HG02885 (cell line): ENCODE results near the gene LST1.
"Not testable (repeated sequence)": the region's sequence is repeated elsewhere in the genome, so short reads cannot be mapped to it uniquely, and the experiment has no call there.

Source experiments
- ATAC-seq: cut with Tn5 transposase; IDR thresholded peaks from one replicate; pipeline ENCODE4 v1.9.1; 2021; ENCODE audit warnings: mild to moderate bottlenecking; ENCODE audit not compliant: unreplicated experiment, poor library complexity

Gene LST1

GRCh38 chr6:31579546-31580437 lies 6.3 kb upstream of the LST1 start:
- ATAC-seq = no peak

GRCh38 chr6:31580438-31580740 lies 5.7 kb upstream of the LST1 start:
- no peak for ATAC-seq

GRCh38 chr6:31580807-31581433 lies 5.2 kb upstream of the LST1 start:
- peak; percentile 75 for ATAC-seq

- no peak for ATAC-seq
Measured at GRCh38 chr6:31581434-31582229, 4.4 kb upstream of the LST1 start.

GRCh38 chr6:31582230-31582643 lies 3.8 kb upstream of the LST1 start, which contains the start of gene LTB:
TSS of gene LTB (minus strand) at chr6:31582424. CDS start at chr6:31582417, 7 bp downstream.
- no peak for ATAC-seq

- no peak for ATAC-seq
Measured at GRCh38 chr6:31585491-31585890, 586 bp upstream of the LST1 start.

- ATAC-seq = no peak
Measured at GRCh38 chr6:31586599-31587281, 663 bp downstream of the LST1 start.

GRCh38 chr6:31587791-31588777 lies 2.0 kb downstream of the LST1 start:
- ATAC-seq = no peak

- no peak for ATAC-seq
Measured at GRCh38 chr6:31588871-31589650, 3.0 kb downstream of the LST1 start.

- ATAC-seq = not testable (repeated sequence)
Measured at GRCh38 chr6:31590691-31591090, 4.6 kb downstream of the LST1 start.

- no peak for ATAC-seq
Measured at GRCh38 chr6:31592396-31592771, 6.3 kb downstream of the LST1 start.

GRCh38 chr6:31597006-31597405 lies 10.9 kb downstream of the LST1 start:
- ATAC-seq = no peak

- ATAC-seq = no peak
Measured at GRCh38 chr6:31607317-31607716, 21.2 kb downstream of the LST1 start.

GRCh38 chr6:31609519-31610406 lies 23.7 kb downstream of the LST1 start:
- no peak for ATAC-seq

GRCh38 chr6:31610968-31611367 lies 24.9 kb downstream of the LST1 start:
- no peak for ATAC-seq

GRCh38 chr6:31614075-31614619 lies 28.1 kb downstream of the LST1 start:
- ATAC-seq = no peak
